Activated CD4-positive, alpha-beta T cell treated with anti-CD3 and anti-CD28 coated beads, Interleukin-2, amount 10 ng/mL, durations not matched to agents 24 days and 14 days (primary cell): Measurements from ENCODE around the gene DPYD. TPM values are rescaled to one million over a fixed set of nuclear protein-coding genes. Genes with fewer than 3 reads are reported as not detected.

Experiments
- DNase-seq: peaks from one replicate; pipeline ENCODE4 v3.0.0; 2022
- H3K27ac Mint-ChIP-seq: one replicate; pipeline ENCODE4 v1.8.0; 2022; ENCODE audit warnings: mild to moderate bottlenecking, mixed read lengths
- H3K27me3 Mint-ChIP-seq: one replicate; pipeline ENCODE4 v1.8.0; 2022; ENCODE audit warnings: mixed read lengths
- H3K36me3 Mint-ChIP-seq: one replicate; pipeline ENCODE4 v1.8.0; 2022; ENCODE audit warnings: low read depth, mild to moderate bottlenecking, mixed read lengths
- H3K4me1 Mint-ChIP-seq: one replicate; pipeline ENCODE4 v1.8.0; 2021; ENCODE audit warnings: mixed read lengths
- H3K4me3 Mint-ChIP-seq: one replicate; pipeline ENCODE4 v1.8.0; 2022; ENCODE audit warnings: mild to moderate bottlenecking, moderate library complexity, mixed read lengths
- H3K9me3 Mint-ChIP-seq: one replicate; pipeline ENCODE4 v1.8.0; 2021; ENCODE audit warnings: mixed read lengths
- intact Hi-C: fragments of 100-400 bp; cut with micrococcal nuclease; formaldehyde crosslinking; loops from one replicate; pipeline ENCODE4 v1.15.1; 2023
- total RNA-seq: library from RNA; stranded (reverse); gene quantifications from 2 replicates; pipeline ENCODE4 v1.2.3, GENCODE V29; 2022

The DPYD gene
- total RNA-seq, 1 donor from 2014 or later = 13.4 TPM

DNA sequence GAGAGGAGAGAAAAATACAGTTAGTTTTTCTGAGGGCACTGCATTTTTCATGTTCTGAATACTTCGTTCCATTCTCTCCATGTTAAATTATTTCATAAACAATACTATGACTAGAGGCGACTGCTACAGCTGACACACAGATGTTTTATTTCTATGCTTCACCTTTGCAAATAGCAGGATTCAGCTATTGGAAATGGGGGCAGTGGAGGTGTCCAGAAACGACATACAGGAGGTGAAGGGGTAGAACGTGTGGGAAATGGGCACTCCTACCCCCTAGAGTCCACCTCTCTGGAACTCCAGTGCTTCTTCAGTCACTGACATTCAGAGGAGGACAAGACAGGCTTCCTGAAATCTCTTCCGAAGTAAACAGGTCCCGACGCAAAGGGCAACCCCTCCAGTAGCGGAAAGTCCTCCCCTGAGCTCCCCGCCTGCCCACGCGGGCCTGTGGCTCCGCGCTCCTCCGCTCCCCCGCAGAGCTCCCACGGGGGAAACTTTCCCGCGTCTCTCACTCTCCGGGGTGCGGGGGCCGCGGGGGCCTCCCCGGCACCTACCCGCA is 480 bp downstream of the DPYD start:
- intact Hi-C loops = loop anchor here (2.0 to 5.0 kb wide), 3 partner anchors 22 to 130 kb away; no protein-coding TSS in a partner anchor
- Mint-ChIP-seq H3K4me1 (peaks cover 42% of the 10 kb centered on the region), H3K27ac (peak overlapping the region; percentile 98)

DNA sequence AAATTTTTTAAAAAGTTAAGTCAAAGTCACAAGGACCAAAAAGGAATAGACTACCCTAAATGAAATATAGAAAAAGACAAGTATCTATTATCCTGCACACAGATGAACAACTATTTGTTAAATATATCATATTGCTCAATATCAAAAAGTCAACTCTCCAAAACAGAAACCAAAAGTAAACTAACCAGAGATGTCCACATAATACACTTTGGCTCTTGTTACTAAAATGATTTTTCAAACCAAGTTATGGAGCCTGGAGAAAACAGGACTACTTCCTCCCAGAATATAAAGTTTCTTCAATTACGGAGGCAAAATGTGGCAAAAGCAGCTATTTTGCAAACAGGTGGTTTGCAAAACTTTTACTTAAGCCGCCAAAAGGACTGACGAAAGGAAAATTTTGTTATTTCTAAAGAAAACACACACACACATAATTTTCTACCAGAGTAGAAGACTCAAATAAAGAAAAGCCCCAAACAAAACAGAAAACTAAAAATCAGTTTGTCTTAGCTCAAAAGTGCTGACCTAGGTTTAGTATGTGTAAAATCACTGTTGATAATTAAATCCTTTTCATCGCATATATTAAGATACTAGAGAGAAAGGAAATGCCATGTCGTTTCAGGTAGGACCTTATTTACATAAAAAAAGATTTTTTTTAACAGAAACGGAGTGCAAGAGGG is 1.1 kb downstream of the DPYD start:
- peaks cover 5% of the 10 kb centered on the region for H3K9me3 Mint-ChIP-seq
- peak overlapping the region; percentile 98 for H3K27ac Mint-ChIP-seq
- no peaks in the 10 kb centered on the region for H3K27me3 Mint-ChIP-seq
- DNase-seq = no peak
- H3K36me3 Mint-ChIP-seq = peaks cover 6% of the 10 kb centered on the region
- H3K4me3 Mint-ChIP-seq = peak overlapping the region; percentile 93
- peaks cover 44% of the 10 kb centered on the region for H3K4me1 Mint-ChIP-seq
- intact Hi-C loops = loop anchor here (2.0 to 10.0 kb wide), 4 partner anchors 23 to 1195 kb away; partner anchors contain the start of gene PTBP2

More for the DNA sequence above, 480 bp downstream of the DPYD start:
- H3K36me3 Mint-ChIP-seq = peaks cover 6% of the 10 kb centered on the region
- peak overlapping the region; percentile 93 for H3K4me3 Mint-ChIP-seq
- DNase-seq = no peak
- no peaks in the 10 kb centered on the region for H3K27me3 Mint-ChIP-seq
- H3K9me3 Mint-ChIP-seq = peaks cover 5% of the 10 kb centered on the region

DNA sequence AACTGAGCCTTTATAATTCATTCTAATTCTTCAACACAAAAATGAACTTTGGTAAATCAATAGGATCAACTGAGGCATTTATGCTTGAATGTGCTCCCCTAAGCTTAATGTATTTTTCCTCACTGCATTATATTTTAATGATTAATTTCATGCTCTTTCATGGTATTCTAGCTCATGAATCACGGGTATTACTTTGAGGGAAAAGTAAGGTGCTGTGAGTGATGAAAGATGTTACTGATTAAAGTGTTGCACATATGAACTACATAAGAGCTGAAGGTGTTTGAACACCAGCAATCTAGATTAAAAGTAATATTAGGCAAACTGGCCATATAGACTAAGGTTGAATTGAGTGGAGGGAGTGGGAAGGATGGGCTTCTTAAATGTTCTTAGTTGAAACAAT is 1.9 kb downstream of the DPYD start:
- H3K9me3 Mint-ChIP-seq = peaks cover 5% of the 10 kb centered on the region
- peaks cover 47% of the 10 kb centered on the region for H3K4me1 Mint-ChIP-seq
- H3K36me3 Mint-ChIP-seq = peaks cover 6% of the 10 kb centered on the region
- intact Hi-C loops = loop anchor here (10.0 kb wide), 1 partner anchor 1194 kb away; the partner anchor contains the start of gene PTBP2
- H3K27ac Mint-ChIP-seq = no peak overlapping the region
- peak overlapping the region; percentile 93 for H3K4me3 Mint-ChIP-seq
- H3K27me3 Mint-ChIP-seq = no peaks in the 10 kb centered on the region
- DNase-seq = no peak

DNA sequence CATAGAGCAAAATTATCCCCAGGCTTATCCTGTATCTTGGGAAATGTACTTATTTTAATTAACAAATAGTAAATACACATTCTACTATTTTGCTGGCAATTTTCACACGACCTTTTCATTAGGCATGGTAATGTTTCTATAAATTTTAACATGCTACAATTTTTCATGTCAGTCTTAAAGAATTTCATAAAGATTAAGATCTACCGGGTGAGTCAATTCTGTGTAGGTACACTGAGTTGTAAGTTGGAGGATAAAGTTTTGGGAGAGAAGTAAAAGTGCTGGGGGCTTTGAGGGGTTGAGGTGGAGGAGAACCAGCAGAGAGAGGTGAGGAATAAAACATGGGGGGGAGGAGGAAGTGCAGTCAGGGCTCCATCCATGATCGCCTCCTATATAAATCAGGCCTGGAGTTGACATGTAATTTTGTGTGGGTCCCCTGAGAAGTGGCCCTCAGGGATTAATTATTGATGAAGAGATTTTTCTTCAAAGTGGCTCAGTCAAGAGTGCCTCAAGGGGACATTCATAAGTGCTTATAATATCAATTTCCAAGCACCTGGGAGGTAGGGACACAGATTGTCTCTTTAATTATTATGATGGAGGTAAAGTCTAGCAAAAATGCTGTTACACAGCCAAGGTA is 7.2 kb downstream of the DPYD start:
- H3K4me1 Mint-ChIP-seq = peaks cover 45% of the 10 kb centered on the region
- peaks cover 10% of the 10 kb centered on the region for H3K36me3 Mint-ChIP-seq
- no peak overlapping the region for H3K27ac Mint-ChIP-seq
- DNase-seq = no peak
- intact Hi-C loops = loop anchor here (10.0 kb wide), 1 partner anchor 1189 kb away; the partner anchor contains the start of gene PTBP2
- H3K9me3 Mint-ChIP-seq = no peaks in the 10 kb centered on the region
- H3K27me3 Mint-ChIP-seq = no peaks in the 10 kb centered on the region
- H3K4me3 Mint-ChIP-seq = no peak overlapping the region

DNA sequence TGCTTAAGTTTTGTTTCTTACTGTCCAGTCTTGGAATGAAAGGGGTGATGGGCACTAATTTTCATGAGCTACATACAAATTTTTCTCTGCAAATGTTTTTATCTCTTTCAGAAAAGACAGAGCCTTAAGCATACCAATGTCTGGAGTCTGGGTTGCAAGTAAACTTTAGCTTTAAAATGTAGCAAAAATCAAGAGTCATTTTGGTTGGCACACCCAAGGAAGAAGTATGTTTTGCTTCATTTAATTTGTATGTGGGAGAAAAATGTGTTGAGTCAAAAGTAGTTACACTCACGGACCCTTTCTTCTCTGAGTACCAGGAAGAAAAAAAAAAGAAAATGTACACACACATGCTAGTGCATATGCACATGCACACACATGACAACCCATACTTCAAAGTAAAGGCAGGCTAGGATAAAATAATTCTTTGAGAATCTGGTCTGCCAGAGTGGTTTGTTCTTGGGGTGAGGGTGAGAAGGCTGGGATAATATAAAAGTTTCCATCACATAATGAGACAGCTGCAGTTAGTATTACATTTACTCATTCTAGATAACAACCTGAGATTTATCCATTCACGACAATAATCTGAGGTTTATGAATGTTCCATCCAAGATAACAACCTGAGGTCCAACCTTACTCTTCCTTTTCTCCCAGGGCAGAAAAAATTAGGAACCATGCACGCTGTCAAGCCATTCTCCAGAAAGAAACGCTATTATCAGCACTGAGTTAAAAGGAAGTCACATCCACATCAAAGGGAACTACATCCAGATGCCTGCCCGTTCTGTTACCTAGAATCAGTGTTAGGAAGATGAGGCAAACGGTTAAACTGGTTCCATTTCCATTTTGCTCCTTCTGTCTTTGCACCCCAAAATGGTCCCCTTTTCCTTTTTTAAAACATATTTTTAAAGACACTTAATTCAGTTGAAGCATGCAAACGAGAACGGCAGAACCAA is 9.3 kb downstream of the DPYD start:
- H3K27ac Mint-ChIP-seq = no peak overlapping the region
- H3K9me3 Mint-ChIP-seq = no peaks in the 10 kb centered on the region
- intact Hi-C loops = loop anchor here (1.0 to 10.0 kb wide), 2 partner anchors 7 to 1187 kb away; partner anchors contain the start of gene PTBP2
- H3K4me3 Mint-ChIP-seq = peak overlapping the region; percentile 20
- no peaks in the 10 kb centered on the region for H3K27me3 Mint-ChIP-seq
- peaks cover 33% of the 10 kb centered on the region for H3K4me1 Mint-ChIP-seq
- H3K36me3 Mint-ChIP-seq = peaks cover 10% of the 10 kb centered on the region
- peak; percentile 59 for DNase-seq

DNA sequence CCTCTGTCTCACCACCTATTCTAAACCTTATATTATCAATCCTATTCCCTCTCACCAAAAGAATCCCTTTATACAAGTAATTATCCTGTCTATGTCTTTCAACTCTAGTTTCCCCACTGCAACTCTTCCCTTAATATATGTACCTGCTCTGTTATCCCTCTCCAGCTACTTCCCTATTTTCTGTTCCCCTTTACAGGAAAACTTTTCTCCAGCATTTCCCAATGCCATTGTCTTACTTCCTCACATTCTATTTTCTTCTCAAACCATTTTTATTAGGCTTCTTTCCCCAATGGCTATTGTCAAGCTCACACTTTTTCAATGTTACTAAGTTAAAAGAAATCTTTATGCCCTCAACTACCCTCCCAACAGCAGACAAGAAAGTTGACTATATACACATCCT is 11.6 kb downstream of the DPYD start:
- H3K27ac Mint-ChIP-seq = no peak overlapping the region
- no peaks in the 10 kb centered on the region for H3K27me3 Mint-ChIP-seq
- no peak overlapping the region for H3K4me3 Mint-ChIP-seq
- H3K9me3 Mint-ChIP-seq = no peaks in the 10 kb centered on the region
- DNase-seq = no peak
- H3K36me3 Mint-ChIP-seq = peaks cover 3% of the 10 kb centered on the region
- intact Hi-C loops = no loop called here
- peaks cover 28% of the 10 kb centered on the region for H3K4me1 Mint-ChIP-seq

DNA sequence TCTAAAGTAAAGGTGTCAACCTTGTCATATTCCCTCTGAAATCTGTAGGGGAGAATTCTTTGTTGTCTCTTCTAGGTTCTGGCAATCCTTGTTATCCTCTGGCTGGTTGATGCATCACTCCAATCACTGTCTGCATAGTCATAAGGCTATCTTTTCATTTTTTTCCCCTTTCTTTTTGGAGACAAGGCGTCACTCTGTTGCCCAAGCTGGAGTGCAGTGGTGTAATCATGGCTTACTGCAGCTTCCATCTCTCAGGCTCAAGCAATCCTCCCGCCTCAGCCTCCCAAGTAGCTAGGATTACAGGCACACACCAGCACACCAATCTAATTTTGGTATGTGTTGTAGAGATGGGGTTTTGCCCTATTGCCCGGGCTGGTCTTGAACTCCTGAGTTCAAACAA is 12.9 kb downstream of the DPYD start:
- Mint-ChIP-seq H3K4me1 (peaks cover 22% of the 10 kb centered on the region), H3K36me3 (no peaks in the 10 kb centered on the region), H3K27me3 (no peaks in the 10 kb centered on the region), H3K27ac (no peak overlapping the region), H3K9me3 (no peaks in the 10 kb centered on the region), H3K4me3 (no peak overlapping the region)
- intact Hi-C loops = no loop called here
- no peak for DNase-seq

DNA sequence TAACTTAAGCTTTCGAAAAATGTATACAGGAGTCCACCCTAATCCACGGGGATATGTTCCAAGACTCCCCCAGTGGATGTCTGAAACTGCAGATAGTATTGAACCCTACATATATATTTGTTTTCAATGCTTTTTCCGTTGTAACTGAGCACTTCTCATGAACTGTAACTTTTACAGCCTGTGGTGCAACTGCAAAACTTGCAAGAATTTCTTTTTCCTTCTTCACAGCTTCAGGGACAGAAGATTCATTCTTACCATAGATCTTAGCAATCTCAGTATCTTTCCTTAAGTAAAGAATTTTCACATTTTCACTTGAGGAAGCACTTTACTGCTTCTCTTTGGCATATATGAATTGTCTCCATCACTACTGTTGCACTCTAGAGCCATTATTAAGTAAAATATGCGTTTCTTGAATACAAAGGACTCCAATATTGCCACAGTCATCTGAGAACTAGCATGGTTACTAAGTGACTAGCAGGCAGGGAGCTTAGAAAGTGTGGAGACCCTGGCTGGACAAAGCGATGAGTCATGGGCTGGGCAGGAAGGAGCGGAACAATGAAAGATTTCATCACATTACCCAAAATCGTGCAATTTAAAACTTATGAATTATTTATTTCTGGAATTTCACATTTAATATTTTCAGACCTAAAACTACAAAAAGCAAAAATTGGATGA is 14.1 kb downstream of the DPYD start:
- intact Hi-C loops = no loop called here
- H3K9me3 Mint-ChIP-seq = no peaks in the 10 kb centered on the region
- no peak overlapping the region for H3K4me3 Mint-ChIP-seq
- DNase-seq = no peak
- peaks cover 20% of the 10 kb centered on the region for H3K4me1 Mint-ChIP-seq
- H3K36me3 Mint-ChIP-seq = no peaks in the 10 kb centered on the region
- H3K27me3 Mint-ChIP-seq = no peaks in the 10 kb centered on the region
- no peak overlapping the region for H3K27ac Mint-ChIP-seq

DNA sequence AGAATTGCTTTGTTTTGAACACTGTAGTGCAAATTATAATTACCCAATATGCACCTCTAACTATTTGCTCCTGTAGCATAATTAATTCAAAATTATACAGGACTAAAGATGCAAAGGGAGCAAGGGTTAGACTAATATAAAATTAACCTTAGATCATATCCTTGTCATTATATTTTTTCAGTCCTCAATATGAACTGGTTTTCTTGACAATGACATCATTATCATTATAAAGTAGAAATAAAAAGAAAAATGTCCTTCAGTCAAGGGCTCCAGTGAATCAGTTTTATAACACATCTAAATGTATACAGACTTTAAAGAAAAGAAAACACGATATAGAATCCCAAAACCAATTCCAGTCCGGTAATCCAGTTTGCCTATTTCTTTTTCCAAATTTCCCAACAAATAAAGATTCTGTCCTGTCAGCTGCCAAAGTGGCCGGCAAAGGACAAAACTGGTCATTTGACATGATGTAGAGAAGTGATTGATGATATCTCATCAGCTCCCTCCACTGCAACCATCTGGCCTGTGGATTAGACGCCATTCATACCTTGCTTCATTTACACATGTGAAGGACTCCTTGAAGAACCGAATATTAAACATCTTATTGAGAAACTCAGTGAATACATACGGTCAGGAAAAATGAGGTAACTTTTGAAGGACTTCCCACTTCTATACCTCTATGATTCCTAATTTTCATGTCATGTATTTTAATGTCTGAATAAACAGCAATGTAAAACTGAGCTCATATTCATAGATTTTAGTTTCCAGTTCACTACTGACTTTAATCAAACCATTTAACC is 15.5 kb downstream of the DPYD start:
- peaks cover 21% of the 10 kb centered on the region for H3K4me1 Mint-ChIP-seq
- H3K27me3 Mint-ChIP-seq = no peaks in the 10 kb centered on the region
- DNase-seq = no peak
- H3K36me3 Mint-ChIP-seq = peaks cover 2% of the 10 kb centered on the region
- no peak overlapping the region for H3K27ac Mint-ChIP-seq
- H3K9me3 Mint-ChIP-seq = no peaks in the 10 kb centered on the region
- intact Hi-C loops = no loop called here
- H3K4me3 Mint-ChIP-seq = no peak overlapping the region

DNA sequence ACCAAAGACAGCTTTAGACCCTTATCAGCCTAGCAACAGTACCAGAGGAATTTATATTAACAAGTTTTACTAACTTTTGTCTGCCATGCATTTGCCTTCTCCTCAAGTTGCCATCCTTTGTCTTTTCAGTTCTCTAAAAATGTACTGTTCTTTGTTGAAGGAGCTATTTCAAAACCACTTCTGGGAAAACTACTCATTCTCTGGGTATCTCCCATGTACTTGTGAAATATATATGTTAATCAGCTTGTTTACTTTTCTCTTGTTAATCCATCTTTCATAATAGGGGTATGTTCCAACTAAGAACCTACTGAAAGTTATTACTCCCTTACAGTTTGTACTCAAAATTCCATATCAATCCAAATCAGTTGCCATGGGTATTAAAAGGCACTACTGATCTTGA is 16.3 kb downstream of the DPYD start:
- Mint-ChIP-seq H3K4me3 (no peak overlapping the region), H3K36me3 (peaks cover 5% of the 10 kb centered on the region), H3K4me1 (peaks cover 21% of the 10 kb centered on the region), H3K27me3 (no peaks in the 10 kb centered on the region), H3K27ac (peak overlapping the region; percentile 29), H3K9me3 (no peaks in the 10 kb centered on the region)
- no peak for DNase-seq
- intact Hi-C loops = loop anchor here (1.0 kb wide), 1 partner anchor 8 kb away; no protein-coding TSS in a partner anchor

DNA sequence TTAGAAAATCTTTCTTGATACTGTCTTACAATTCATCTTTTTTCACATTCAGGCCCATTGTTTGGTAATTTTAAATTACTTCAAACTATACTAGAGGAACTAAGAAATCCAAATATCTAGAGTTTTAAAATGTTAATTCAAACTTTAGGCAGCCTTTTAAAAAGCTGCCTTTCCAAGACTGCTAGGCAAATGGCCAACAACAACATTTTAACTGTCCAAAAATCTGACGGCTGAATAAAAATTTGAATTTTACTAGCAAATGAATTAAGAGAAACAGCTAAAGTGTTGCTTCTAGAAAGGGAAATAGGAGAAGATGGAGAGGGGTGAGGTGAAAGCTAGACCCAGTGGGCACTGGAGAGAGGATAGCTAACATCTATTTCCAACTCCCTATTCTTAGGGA is 17.2 kb downstream of the DPYD start:
- Mint-ChIP-seq H3K27ac (no peak overlapping the region), H3K9me3 (no peaks in the 10 kb centered on the region), H3K4me3 (no peak overlapping the region), H3K36me3 (peaks cover 14% of the 10 kb centered on the region), H3K27me3 (no peaks in the 10 kb centered on the region), H3K4me1 (peaks cover 21% of the 10 kb centered on the region)
- DNase-seq = no peak
- intact Hi-C loops = loop anchor here (1.0 kb wide), 1 partner anchor 9 kb away; no protein-coding TSS in a partner anchor

DNA sequence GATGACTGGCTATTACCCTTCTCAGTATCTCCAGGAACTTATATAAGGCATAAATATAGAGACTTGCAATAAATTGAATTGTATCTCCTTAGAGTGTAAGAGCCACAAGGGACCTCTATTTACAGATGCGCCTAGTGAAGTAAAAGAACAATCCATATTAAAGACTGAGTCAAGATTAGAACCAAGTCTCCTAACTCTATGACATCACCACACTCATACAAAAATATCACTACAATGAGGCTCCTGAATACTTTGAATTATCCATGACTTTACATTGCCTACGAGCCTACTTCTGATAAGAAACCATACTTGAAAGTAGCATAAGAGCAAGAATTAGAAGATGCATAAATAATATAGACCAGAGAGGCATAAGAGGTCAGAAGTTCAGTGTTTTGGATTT is 18.8 kb downstream of the DPYD start:
- peaks cover 26% of the 10 kb centered on the region for H3K4me1 Mint-ChIP-seq
- peaks cover 4% of the 10 kb centered on the region for H3K9me3 Mint-ChIP-seq
- H3K4me3 Mint-ChIP-seq = no peak overlapping the region

More for the DNA sequence above, 18.8 kb downstream of the DPYD start:
- intact Hi-C loops = no loop called here
- DNase-seq = no peak
- H3K27me3 Mint-ChIP-seq = no peaks in the 10 kb centered on the region
- peaks cover 17% of the 10 kb centered on the region for H3K36me3 Mint-ChIP-seq
- H3K27ac Mint-ChIP-seq = no peak overlapping the region
